Measurements from ENCODE around the gene LILRA6. TPM values are rescaled to one million over a fixed set of nuclear protein-coding genes. Genes with fewer than 3 reads are reported as not detected.
"Not testable (repeated sequence)": the region's sequence is repeated elsewhere in the genome, so short reads cannot be mapped to it uniquely, and the experiment has no call there.

The LILRA6 gene
- total RNA-seq, 2 experiments from 2014 or later, result 0.60 TPM; not detected in 1

DNA sequence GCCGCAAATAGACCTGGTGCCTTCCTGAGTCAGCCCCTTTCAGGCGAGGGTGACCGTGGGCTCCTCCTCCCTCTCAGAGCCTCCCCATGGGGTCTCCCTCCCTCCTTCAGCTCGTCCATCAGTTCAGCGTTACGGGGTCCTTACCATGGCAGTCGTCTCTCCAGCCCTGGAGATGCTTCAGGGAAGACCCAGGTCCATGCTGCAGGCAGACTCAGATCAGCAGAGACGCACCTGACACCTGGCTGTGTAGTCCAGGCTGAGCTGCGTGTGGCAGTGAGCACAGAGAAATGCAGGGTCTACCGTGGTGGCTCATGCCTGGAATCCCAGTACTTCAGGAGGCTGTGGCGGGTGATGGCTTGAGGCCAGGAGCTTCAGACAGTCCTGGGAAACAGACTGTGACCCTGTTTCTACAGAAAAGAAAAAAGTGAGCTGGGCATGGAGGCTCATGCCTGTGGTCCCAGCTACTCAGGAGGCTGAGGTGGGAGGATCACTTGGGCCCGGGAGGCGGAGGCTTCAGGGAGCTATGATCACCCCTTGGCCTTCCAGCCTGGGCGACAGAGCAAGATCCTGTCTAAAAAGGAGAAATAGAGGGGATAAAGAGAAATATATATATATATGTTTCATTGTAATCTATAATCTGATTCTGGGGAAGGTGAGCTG, 19.2 kb downstream of the LILRA6 start:
- H3K27me3 Mint-ChIP-seq; DNase-seq; H3K4me1 ChIP-seq (ENCODE audit: insufficient read depth, low read length); H3K9me3 Mint-ChIP-seq; H3K36me3 Mint-ChIP-seq (ENCODE audit: low read depth); H3K27ac ChIP-seq (ENCODE audit: low read depth in 1 of 2, low read length in 2 of 2); H3K27me3 ChIP-seq (ENCODE audit: control insufficient read depth in 1 of 2, insufficient read depth in 2 of 2, low read length in 2 of 2); H3K4me3 Mint-ChIP-seq; ATAC-seq (ENCODE audit: poor library complexity); CTCF ChIA-PET; H3K9me3 ChIP-seq (ENCODE audit: control insufficient read depth in 1 of 2, insufficient read depth in 1 of 2, low read length in 2 of 2); H3K4me1 Mint-ChIP-seq (ENCODE audit: low read depth); POLR2A ChIA-PET; H3K36me3 ChIP-seq (ENCODE audit: insufficient read depth, low read length); H3K27ac Mint-ChIP-seq: not testable (repeated sequence)
- intact Hi-C loops (cut with DNase I, micrococcal nuclease), result loop anchor here in 1 of 2 experiments (2.0 kb wide), 2 partner anchors 15 to 23 kb away; no protein-coding TSS in a partner anchor
- peak overlapping the region; percentile 43 for H3K4me3 ChIP-seq (ENCODE audit: low read length)

DNA sequence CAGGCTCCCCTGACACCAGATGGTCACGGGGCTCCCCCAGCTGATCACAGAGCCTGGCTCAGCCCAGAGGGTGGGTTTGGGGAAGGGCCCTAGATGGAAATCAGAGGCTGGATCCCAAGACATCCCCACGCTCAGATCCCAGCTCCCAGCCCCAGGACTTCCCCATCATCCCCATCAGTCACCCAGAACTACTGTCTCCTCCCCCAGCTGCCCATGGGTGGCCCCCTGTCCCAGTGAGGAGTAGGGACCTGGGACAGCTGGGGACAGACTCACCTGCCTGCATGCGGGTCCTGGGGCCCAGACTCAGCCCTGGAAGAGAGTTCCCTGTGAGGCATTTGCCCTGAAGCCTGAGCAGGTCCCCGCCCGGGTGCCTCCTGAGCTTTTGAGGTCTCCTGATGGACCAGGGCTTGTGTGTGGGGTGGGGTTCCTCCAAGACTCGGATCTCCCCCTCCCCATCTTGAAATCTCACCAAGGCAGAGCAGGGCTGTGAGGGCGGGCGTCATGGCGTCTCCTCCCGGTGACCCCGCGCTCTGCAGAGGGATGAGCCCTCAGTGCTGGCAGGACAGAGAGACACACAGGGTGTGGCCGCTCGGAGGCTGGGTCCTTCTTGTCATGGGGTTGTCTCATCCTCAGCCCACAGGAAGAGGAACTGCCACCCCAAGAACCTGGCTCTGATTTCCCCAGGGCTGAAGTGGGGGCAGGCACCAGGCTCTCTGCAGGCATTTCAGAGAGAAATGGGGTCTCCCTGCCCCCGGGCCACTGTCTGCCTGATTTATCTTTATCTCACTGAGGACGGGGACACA, 19.9 kb downstream of the LILRA6 start, which contains the start of gene LILRB3:
Gene LILRB3 (minus strand): TSS at position 534 of the 803 bp plus-strand sequence. CDS start 31 bp downstream, at position 503.
- peak; percentile 34 for ATAC-seq (ENCODE audit: poor library complexity)
- H3K27ac ChIP-seq (ENCODE audit: low read depth in 1 of 2, low read length in 2 of 2); H3K27me3 Mint-ChIP-seq; H3K4me1 Mint-ChIP-seq (ENCODE audit: low read depth); H3K27ac Mint-ChIP-seq; H3K36me3 Mint-ChIP-seq (ENCODE audit: low read depth); H3K36me3 ChIP-seq (ENCODE audit: insufficient read depth, low read length); H3K9me3 ChIP-seq (ENCODE audit: control insufficient read depth in 1 of 2, insufficient read depth in 1 of 2, low read length in 2 of 2); H3K4me1 ChIP-seq (ENCODE audit: insufficient read depth, low read length); H3K4me3 Mint-ChIP-seq; H3K9me3 Mint-ChIP-seq; CTCF ChIA-PET; H3K27me3 ChIP-seq (ENCODE audit: control insufficient read depth in 1 of 2, insufficient read depth in 2 of 2, low read length in 2 of 2); POLR2A ChIA-PET: not testable (repeated sequence)
- peak within 1 kb of the TSS; percentile 43 for H3K4me3 ChIP-seq (ENCODE audit: low read length)
- peak in 2 of 14 experiments; percentile 29 to 49 for DNase-seq
- intact Hi-C loops (cut with DNase I, micrococcal nuclease), result loop anchor here in 1 of 2 experiments (2.0 kb wide), 2 partner anchors 16 to 24 kb away; no protein-coding TSS in a partner anchor

DNA sequence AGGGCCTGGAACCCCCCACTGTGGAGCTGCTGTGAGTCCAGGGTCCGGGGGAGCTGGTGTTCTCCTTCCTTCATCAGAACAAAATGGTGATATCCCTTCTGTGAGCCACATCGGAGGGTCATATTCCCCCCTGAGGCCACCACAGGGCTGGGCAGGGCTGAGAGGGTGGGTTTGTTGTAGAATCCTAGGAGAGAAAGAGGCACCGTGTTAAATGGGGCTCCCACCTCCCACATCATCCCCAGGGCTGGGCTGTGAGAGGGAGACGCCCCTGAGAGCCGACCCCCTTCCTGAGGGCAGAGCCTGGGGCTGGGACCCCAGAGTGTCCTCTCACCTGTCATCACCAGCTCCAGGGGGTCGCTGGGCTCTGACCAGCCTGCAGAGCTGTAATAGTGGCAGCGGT, 20.6 kb downstream of the LILRA6 start:
- H3K27me3 ChIP-seq (ENCODE audit: control insufficient read depth in 1 of 2, insufficient read depth in 2 of 2, low read length in 2 of 2); H3K9me3 ChIP-seq (ENCODE audit: control insufficient read depth in 1 of 2, insufficient read depth in 1 of 2, low read length in 2 of 2); H3K36me3 Mint-ChIP-seq (ENCODE audit: low read depth); DNase-seq; H3K4me1 ChIP-seq (ENCODE audit: insufficient read depth, low read length); H3K4me3 ChIP-seq (ENCODE audit: low read length); H3K9me3 Mint-ChIP-seq; CTCF ChIA-PET; H3K4me1 Mint-ChIP-seq (ENCODE audit: low read depth); H3K27ac ChIP-seq (ENCODE audit: low read depth in 1 of 2, low read length in 2 of 2); ATAC-seq (ENCODE audit: poor library complexity); H3K27ac Mint-ChIP-seq; H3K4me3 Mint-ChIP-seq; POLR2A ChIA-PET; H3K27me3 Mint-ChIP-seq; H3K36me3 ChIP-seq (ENCODE audit: insufficient read depth, low read length): not testable (repeated sequence)
- intact Hi-C loops (cut with DNase I, micrococcal nuclease), result loop anchor here in 1 of 2 experiments (2.0 kb wide), 2 partner anchors 17 to 25 kb away; no protein-coding TSS in a partner anchor

- POLR2A ChIA-PET; CTCF ChIA-PET; H3K27ac Mint-ChIP-seq; H3K27ac ChIP-seq (ENCODE audit: low read depth in 1 of 2, low read length in 2 of 2); H3K36me3 ChIP-seq (ENCODE audit: insufficient read depth, low read length); H3K4me3 ChIP-seq (ENCODE audit: low read length); H3K4me1 ChIP-seq (ENCODE audit: insufficient read depth, low read length); H3K9me3 Mint-ChIP-seq; H3K9me3 ChIP-seq (ENCODE audit: control insufficient read depth in 1 of 2, insufficient read depth in 1 of 2, low read length in 2 of 2); H3K4me1 Mint-ChIP-seq (ENCODE audit: low read depth); ATAC-seq (ENCODE audit: poor library complexity); intact Hi-C loops (cut with DNase I, micrococcal nuclease); DNase-seq; H3K27me3 Mint-ChIP-seq; H3K36me3 Mint-ChIP-seq (ENCODE audit: low read depth); H3K27me3 ChIP-seq (ENCODE audit: control insufficient read depth in 1 of 2, insufficient read depth in 2 of 2, low read length in 2 of 2); H3K4me3 Mint-ChIP-seq: not testable (repeated sequence)
These were observed 22.9 kb downstream of the LILRA6 start for GRCh38 chr19:54219702-54220101.

Data from CD4-positive, alpha-beta T cell (primary cell).